Left colon (tissue), 2 donors: ENCODE measurements around the gene CTRB2. TPM values are rescaled to one million over a fixed set of nuclear protein-coding genes. Genes with fewer than 3 reads are reported as not detected.

ENCODE experiments used
- ATAC-seq: fragments of 200-7000 bp; cut with Tn5 transposase; one replicate; pipeline ENCODE4 v1.9.1; 2020; ENCODE audit warnings: mild to moderate bottlenecking, moderate library complexity
- DNase-seq, 2 donors: peaks; one replicate each; pipeline ENCODE4 v3.0.0-alpha.2; 2020
- intact Hi-C, 2 donors: fragments of 100-400 bp; cut with DNase I in 1 of 2; cut with micrococcal nuclease in 1 of 2; formaldehyde crosslinking; loops; one replicate each; pipeline versions ENCODE4 v1.11.2 to v1.14.0; 2022; cut with DNase I, micrococcal nuclease
- total RNA-seq, 2 donors: library from RNA; stranded (reverse); fragmentation: NEBNext Ultra II Directional; extraction: Animal tissue kit (Norgen Biotek cat#: 25700); gene quantifications; one replicate each; pipeline ENCODE4 v1.2.1, GENCODE V29; 2021
- donor health status: DM: no; HTN: no; CAD: no.
- donor health status: DM: yes; HTN: yes; CAD: no.

Gene CTRB2
- total RNA-seq, 2 donors from 2014 or later, result 6.1 TPM; not detected in 1

DNA sequence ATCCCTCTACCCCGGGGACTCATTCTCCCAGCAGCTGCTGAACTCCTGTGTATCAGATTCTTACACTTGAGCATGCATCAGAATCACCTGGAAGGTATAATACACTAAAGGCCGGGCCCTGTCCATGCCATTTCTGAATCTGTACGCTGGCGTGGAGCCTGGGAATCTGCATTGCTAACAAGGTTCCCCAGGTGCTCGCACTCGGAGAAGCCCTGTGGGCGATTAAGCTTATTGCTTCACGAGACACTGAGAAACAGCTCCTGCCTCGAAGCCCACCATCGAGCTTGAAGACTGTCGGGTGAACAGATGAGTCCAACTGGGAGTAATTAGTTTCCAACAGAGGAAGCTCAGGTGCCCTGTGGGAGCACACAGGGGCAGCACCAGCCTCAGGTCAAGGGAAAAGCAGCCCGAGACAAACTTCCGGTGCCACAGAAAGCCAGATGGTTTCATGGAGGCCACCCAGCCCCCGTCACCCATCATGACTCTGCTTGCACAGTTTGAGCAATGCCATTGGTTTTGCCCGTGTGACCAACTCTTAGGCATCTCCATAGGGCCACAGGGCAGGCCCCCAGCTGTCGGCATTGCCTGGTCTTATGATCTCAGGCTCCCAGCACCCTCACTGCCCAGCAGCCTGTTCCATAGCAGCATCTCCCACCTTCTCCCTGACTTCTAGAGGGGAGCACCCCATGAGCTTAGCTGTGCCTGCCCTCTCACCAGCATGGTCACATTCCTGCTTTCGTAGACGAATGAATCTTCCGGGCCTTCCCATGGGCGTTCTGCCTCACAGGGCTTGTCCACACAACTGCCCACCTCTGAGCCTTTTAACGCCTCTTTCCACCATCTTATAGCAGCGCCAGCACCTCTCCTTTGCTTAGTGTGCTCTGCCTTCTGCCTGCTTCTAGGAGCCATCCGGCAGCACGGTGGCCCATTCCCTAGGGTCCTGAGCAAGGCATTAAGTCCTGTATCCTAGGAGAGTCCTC lies 10.9 kb downstream of the CTRB2 start:
- intact Hi-C loops, result loop anchor here in 1 of 2 donors (10.0 kb wide), 1 partner anchor 209 kb away; no protein-coding TSS in a partner anchor
- ATAC-seq, result no peak
- no peak for DNase-seq

DNA sequence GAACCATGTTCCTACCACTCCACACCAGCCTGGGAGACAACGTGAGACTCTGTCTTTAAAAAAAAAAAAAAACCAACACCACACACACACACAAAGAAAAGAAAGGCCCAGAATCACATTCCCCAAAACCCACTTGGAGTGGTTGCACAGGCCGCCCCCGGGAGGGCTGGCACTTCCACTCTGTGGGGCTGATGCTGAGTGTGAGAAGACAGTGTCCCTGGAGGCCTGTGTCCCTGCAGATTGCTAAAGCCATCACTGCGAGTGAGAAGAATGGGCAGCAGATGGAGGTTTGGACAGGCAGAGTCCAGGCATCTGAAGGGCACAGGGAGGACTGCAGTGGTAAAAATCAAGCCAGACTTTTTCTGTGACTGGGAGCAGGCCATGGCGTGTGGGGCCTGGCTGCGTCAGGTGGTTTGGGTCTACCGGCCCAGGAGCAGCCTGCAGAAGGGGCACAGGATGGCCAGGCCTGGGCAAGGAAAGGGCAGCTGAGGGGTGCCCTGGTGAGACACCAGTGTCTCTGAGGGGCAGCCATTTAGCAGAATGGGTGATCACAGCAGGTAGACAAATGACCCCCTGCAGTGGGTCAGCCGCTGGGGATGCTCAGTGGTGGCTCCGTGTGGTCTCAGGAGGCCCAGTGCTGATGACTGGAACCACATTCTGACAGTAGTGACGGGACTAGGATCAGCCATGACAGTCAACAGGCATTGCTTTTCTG lies 13.1 kb downstream of the CTRB2 start:
- ATAC-seq (no peak), DNase-seq (no peak)
- intact Hi-C loops, result loop anchor here in 1 of 2 donors (10.0 kb wide), 1 partner anchor 211 kb away; no protein-coding TSS in a partner anchor

DNA sequence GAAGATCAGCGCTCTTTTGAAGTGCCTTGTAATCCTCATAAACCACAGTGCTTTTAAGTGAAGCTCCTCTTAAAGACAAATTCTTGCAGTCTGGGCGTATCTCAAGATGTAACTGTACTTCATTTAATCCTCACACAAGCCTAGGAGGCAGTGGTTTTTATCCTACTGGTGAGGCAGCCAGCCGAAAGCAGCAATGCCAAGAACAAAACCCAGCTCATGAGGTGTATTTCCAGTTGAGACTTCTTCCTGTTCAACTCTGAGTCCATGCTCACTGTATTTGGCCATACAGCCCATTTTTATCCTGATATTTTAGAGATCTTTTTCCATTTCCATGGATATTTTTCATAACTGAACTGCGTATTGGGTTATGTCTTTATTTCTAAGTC lies 13.7 kb downstream of the CTRB2 start:
- no peak for ATAC-seq
- intact Hi-C loops, result loop anchor here in 1 of 2 donors (10.0 kb wide), 1 partner anchor 212 kb away; no protein-coding TSS in a partner anchor
- DNase-seq, result no peak

DNA sequence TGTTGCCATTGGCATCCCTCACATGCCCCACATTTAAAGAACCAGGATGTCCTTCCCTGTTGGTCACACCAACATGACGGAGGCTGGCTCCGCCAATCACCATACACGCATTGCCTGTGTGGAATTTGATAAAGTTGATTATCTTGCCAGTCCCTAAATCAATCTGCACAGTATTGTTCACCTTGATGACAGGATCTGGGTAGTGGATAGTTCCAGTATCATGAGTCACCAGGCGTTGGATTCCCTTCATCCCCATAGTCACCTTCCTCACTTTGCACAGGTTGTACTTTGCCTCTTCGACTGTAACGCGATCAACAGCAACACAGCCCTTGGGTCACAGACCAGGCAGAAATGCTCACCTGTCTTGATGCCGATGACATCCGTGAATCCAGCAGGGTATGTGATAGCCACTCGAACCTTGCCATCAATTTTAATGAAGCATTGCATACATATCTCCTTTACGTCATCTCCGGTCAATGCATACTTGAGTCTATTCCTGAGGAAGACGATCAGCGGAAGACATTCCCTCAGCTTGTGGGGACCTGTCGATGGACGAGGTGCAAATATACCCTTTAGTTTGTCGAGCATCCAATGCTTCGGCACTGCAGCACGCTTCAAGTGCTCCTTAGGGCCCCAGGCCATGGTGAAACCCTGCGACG lies 14.2 kb downstream of the CTRB2 start:
- ATAC-seq, result no peak
- DNase-seq, result no peak
- intact Hi-C loops, result loop anchor here in 1 of 2 donors (10.0 kb wide), 1 partner anchor 212 kb away; no protein-coding TSS in a partner anchor

DNA sequence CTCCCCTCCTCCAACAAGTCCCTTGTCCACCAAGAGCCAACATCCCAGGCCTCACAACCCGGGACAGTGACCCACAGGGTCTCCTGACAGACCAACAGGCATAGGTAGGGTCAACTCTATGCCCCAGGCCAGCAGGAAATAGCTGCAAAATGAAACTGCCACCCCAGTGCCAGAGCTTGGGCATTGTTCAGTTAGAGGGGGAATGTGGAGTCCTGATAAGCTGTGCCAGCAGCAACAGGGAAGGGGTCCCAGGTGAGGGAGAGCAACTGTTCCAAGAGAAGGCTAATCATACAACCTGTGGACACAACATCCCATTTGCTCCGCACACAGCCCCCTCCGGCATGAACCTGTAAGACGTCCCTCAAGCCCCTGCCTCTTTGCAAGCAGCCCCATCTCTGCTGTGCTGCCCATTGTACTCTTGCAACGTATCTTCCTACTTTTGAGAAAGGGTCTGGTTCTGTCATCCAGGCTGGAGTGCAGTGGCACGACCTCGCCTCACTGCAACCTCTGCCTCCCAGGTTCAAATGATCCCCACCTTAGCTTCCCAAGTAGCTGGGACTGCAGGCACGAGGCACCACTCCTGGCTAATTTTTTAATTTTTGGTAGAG lies 17.2 kb downstream of the CTRB2 start:
- DNase-seq (no peak), ATAC-seq (no peak)
- intact Hi-C loops, result loop anchor here in 1 of 2 donors (10.0 kb wide), 1 partner anchor 215 kb away; no protein-coding TSS in a partner anchor

DNA sequence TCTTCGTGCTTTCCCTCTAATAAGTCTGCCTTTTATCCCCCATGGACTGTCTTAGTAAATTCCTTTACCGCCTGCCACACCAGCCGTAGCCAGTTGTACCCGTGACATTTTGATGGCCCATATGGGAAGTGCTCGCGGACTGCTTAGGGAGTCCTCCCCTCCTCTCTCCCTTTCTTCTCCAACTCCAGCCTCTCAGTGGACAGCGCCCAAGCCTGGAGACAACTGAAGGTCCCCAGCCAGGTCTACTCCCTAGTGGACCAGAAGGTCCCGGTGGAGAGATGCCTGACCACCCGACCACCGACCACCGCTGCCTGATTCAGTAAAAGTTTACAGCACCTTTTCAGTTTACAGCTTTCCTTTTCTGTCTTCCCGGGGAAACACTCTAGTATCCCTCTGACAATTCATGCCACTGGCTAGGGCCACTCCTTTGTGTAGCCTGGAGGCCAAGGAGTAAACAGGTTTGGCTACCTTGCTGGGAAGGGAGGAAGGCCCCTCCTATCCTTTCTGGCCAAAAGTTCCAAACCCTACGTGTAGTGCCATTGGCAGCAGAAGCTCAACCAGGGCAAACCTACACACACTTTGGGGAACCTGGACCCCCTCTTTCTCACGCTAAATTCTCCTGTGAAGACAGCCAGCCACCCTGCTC lies 18.0 kb downstream of the CTRB2 start:
- intact Hi-C loops, result no loop called here
- ATAC-seq (peak; percentile 78), DNase-seq (no peak)

DNA sequence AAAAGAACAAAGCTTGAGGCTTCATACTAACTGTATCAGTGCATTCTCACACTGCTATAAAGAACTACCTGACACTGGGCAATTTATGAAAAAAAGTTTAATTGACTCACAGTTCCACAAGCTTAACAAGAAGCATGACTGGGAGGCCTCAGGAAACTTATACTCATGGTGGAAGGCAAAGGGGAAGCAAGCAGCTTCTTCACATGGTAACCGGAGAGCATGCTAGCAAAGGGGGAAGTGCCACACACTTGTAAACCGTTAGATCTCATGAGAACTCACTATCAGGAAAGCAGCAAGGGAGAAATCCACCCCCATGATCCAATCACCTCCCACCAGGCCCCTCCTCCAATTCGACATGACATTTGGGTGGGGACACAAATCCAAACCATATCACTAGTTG lies 25.3 kb downstream of the CTRB2 start:
- intact Hi-C loops, result no loop called here

DNA sequence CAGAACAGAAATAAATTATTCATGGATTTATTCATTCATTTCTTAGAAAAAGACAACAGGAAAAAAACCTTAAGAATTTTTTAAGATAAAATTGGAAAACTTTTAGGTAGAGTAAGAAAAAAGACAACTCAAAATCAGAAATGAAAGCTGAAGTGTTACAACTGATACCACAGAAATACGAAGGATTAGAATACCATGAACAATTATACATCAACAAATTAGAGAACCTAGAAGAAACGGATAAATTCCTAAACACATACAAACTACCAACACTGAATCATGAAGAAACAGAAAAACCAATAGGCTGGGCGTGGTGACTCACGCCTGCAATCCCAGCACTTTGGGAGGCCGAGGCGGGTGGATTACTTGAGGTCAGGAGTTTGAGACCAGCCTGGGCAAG lies 27.8 kb downstream of the CTRB2 start:
- intact Hi-C loops, result no loop called here
- no peak for DNase-seq
- no peak for ATAC-seq

More for the DNA sequence above, 25.3 kb downstream of the CTRB2 start:
- ATAC-seq (no peak), DNase-seq (no peak)

DNA sequence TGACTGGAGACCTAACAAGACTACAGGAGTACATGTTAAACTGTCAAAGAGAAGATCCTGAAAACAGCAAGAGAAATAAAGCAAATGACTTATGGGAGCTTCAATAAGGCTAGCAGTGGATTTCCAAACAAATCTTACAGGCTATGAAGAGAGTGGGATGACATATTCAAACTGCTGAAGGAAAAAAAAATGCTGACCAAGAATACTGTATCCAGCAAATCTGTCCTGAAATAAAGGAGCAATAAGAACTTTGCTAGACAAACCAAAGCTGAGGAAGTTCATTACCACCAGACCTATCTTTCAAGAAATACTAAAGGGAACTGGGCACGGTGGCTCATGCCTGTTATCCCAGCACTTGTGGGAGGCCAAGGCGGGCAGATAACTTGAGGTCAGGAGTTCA lies 30.0 kb downstream of the CTRB2 start:
- ATAC-seq, result no peak
- DNase-seq, result no peak
- intact Hi-C loops, result no loop called here

DNA sequence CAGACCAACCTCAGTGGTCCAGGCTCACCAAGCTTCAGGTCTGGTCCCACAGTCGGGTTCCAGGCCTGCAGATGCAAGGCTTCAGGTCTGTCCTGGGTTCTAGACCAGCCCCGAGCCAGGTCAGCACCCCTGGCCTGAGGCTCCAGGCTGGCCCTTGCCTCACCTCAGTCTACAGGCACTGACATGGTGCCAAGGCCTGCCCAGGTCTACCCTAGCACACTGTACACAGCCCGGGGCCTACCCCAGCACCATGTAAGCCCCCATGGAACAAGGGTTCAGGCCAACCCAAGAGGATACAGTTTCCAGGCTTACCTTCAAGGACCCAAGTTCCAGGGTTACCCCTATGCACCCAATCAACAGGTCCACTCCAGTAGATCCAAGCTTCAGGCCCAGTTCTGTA lies 31.9 kb downstream of the CTRB2 start:
- no peak for ATAC-seq

DNA sequence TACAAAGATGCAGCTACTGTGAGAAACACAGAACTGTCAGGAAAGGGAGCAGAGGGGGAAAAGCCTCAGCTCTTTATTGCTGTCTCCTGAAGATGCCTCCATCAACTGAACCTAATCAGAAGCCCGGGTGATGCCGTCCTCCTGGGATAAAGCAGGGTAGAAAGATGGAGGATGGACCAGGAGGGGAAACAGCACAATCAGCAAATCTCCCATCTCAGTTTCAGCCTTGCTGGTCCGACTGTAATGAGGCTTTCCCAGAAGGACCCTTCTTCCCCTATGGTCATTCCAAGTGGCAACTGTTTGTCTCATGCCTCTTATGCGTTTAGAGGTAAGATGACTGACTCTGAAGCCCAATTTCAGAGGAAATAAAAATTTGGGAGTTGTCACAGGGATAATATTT lies 34.4 kb downstream of the CTRB2 start:
- DNase-seq (no peak), ATAC-seq (no peak)
- intact Hi-C loops, result no loop called here

More for the DNA sequence above, 31.9 kb downstream of the CTRB2 start:
- intact Hi-C loops, result no loop called here
- DNase-seq, result no peak

DNA sequence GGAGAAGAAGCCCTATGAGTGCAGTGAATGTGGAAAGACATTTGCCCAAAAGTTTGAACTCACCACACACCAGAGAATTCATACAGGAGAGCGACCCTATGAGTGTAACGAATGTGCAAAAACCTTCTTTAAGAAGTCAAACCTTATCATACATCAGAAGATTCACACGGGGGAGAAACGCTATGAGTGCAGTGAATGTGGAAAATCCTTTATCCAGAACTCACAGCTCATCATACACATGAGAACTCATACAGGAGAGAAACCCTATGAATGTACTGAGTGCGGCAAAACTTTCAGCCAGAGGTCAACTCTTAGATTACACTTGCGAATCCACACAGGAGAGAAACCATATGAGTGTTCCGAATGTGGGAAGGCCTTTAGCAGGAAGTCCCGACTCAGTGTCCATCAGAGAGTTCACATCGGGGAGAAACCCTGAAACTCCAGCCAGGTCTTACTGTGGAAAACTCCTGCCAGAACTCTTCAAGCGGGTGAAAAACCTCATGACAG lies 37.0 kb downstream of the CTRB2 start:
- intact Hi-C loops, result no loop called here
- ATAC-seq, result no peak
- no peak for DNase-seq

DNA sequence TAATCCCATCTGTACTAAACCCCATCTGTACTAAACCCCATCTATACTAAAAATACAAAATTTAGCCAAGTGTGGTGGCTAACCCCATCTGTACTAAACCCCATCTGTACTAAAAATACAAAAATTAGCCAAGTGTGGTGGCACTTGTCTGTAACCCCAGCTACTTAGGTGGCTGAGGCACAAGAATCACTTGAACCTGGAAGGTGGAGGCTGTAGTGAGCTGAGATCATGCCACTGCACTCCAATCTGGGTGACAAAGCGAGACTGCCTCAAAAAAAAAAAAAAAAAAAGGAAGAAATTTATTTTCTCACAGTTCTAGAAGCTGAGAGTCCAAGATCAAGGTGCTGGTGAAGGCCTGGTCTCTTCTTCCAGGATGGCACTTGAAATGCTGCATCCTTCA lies 46.6 kb downstream of the CTRB2 start:
- DNase-seq (no peak), ATAC-seq (no peak)
- intact Hi-C loops, result no loop called here

Other genes starting within 250 kb of the CTRB2 start
- gene WDR59, start 222.0 kb downstream of the CTRB2 start, total RNA-seq, result 10 to 100 TPM; 50.9 to 58.1 TPM
- 10 to 100 TPM; 36.4 to 38.2 TPM for gene ZNRF1, start 208.1 kb downstream of the CTRB2 start, total RNA-seq
- 10 to 100 TPM; 85.0 to 89.2 TPM for gene LDHD, start 90.4 kb downstream of the CTRB2 start, total RNA-seq
- gene ZFP1, start 58.6 kb downstream of the CTRB2 start, total RNA-seq, result 1 to 10 TPM; 3.1 to 6.2 TPM
- 1 to 10 TPM in 1 of 2 donors, not detected in 1; 2.4 TPM for gene CTRB1, start 11.8 kb upstream of the CTRB2 start, total RNA-seq
- gene BCAR1, start 44.5 kb upstream of the CTRB2 start, total RNA-seq, result 100 to 1,000 TPM; 139 to 145 TPM
- gene CFDP1, start 226.3 kb upstream of the CTRB2 start, total RNA-seq, result 100 to 1,000 TPM in 1 of 2 donors, 10 to 100 TPM in 1; 79.8 to 117 TPM